Cortex of kidney (tissue), 1 donor: ENCODE results near the gene ZNF568.

Experiments used
- DNase-seq: peaks from one replicate; lab custom pipeline; 2025; lab: John Stamatoyannopoulos, UW

The ZNF568 gene

DNA sequence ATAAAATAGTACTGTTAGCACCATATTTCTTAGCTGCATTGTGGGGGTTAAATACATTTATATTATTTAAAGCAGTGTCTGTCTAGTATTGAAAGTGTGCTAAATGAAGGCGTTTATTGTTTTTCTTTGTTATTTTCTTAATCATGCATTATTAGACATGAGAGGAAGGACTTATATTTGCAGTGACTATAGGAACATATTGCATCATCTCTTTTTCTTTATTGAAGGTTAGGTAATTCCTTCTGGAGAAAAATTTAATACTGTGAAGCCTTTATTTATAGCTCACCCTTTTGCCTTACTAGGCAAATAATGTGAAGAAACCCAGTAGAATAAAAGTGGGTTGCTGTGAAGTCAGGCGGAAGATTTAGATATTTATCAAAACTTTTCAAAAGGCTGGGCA lies 83.2 kb downstream of the ZNF568 start:
- no peak for DNase-seq

DNA sequence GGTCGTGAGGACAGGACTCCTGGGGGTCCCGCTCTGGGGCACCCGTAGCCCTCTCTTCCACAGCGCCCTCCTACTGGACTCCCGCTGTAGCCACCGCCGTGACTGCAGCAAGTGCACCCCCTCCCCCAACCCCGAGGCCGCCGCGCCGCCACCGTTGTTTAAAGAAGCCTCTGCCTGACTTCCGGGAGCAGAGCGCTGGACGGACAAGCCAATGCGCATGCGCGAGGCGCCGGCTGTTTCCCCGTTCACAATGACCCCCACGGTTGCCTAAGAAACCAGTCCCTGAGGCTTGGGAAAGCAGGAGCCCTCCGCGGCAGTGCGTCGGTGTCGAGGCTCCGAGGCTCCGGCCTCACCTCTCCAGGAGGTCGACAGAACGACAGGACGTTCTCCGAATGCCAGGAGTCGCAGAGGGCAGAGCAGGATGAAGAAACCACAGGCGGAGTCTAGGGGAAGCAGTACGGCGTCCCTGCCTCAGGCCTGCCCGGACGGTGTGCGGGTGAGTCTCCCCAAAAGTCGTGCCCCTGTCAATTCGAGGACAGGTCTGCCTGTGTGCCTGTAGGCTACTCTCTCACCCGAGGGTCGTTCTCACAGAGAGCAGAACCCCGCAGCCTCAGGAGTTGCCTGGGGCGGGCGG lies 91.6 kb downstream of the ZNF568 start:
- no peak for DNase-seq

DNA sequence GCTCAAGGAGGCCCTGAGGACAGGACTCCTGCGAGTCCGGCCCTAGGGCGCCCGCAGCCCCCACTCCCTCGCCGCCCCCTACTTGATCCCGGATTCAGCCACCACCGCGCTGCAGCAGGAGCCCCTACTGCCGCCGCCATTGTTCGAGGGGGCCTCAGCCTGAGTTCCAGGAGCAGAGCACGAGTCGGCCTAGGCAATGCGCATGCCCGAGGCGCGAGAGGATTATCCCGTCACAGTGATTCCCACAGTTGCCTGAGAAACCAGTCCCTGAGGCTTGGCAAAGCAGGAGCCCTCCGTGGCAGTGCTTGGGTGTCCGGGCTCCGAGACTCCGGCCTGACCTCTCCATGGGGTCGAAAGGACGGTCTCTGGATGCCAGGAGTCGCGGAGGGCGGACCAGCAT lies 93.7 kb downstream of the ZNF568 start:
- DNase-seq: no peak

DNA sequence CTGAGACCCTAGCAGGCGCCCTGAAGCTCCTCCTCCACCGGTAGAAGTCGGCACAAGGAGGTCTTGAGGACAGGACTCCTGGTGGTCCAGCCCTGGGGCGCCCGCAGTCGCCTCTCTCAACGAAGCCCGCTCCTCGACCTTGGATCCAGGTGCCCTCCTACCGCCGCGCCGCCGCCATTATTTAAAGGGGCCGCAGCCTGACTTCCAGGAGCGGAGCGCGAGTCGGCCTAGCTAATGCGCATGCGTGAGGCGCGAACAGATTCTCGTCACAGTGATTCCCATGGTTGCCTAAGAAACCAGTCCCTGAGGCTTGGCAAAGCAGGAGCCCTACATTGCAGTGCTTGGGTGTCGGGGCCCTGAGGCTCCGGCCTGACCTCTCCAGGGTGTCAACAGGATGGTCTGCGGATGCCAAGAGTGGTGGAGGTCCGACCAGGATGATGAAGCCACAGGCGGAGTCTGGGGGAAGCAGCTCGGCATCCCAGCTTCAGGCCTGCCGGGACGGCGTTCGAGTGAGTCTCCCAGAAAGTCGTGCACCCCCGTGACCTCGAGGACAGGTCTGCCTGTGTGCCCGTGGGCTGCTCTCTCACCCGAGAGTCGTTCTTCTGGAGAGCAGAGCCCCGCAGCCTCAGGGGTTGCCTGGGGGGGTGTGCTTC lies 96.1 kb downstream of the ZNF568 start:
- DNase-seq: no peak

DNA sequence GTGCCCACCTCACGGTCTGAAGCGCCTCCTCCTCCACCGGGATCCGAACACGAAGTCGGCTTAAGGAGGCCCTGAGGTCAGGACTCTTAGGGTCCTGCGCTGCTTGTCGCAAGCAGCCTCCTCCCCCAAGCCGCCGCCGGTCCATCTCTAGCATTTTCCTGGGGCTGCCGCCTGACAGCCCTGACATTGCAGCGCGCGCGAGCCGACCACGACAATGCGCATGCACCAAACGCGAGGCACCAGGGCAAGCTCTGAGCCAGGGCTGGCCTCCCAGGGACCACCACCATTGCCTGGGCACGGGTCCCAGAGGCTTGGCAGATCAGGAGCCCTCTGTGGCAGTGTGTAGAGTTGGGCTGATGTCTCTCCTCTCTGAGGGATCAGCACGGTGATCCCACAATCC lies 98.3 kb downstream of the ZNF568 start:
- no peak for DNase-seq

DNA sequence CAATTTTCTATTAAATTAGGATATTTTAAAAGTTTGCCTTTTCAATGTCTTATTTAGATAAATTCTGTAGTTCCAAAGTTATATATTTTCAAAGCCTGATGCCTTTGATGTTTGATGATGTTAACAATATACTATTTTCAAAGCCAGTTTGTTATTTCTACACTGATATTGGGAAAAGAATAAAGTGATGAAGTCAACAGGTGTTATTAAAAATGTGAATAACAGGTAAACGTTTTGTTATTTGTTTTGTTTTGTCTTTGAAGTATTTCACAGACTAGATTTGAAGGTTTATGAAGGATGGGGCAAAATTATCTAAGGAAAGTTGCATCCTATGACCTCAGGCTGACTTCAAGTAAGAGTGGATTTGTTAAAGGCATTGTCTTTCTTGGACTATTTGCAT lies 129.0 kb downstream of the ZNF568 start:
- no peak for DNase-seq
